GM12878 (cell line): ENCODE results near the gene KDM4C.

ENCODE experiments used
- CREB1 ChIP-seq: IDR thresholded peaks from 2 replicates; pipeline ENCODE4 v1.6.1; 2012; ENCODE audit warnings: low read depth, mild to moderate bottlenecking, inconsistent platforms
- ESRRA ChIP-seq: IDR thresholded peaks from 2 replicates; pipeline ENCODE4 v1.6.1; 2012; ENCODE audit warnings: mild to moderate bottlenecking, low read length, improper control_type of control experiment
- GABPA ChIP-seq: IDR thresholded peaks from 2 replicates; pipeline ENCODE4 v1.6.1; 2014; ENCODE audit warnings: antibody characterized with exemption, low read depth, mild to moderate bottlenecking, inconsistent platforms
- RAD51 ChIP-seq: fragments of 450-650 bp; IDR thresholded peaks from 2 replicates; pipeline ENCODE4 v1.6.1; 2016; ENCODE audit warnings: moderate library complexity, mild to moderate bottlenecking, inconsistent platforms
- SPI1 ChIP-seq: IDR thresholded peaks from 2 replicates; pipeline ENCODE4 v1.6.1; 2011; ENCODE audit warnings: low read depth, mild to moderate bottlenecking, low read length, moderate library complexity, borderline replicate concordance; ENCODE audit not compliant: insufficient read depth
- ZSCAN29 ChIP-seq: fragments of 450-650 bp; IDR thresholded peaks from 2 replicates; pipeline ENCODE4 v1.6.1; 2017; ENCODE audit warnings: mild to moderate bottlenecking, moderate library complexity
- TF ChIP-seq, protein P1 (sequence below): IDR thresholded peaks from 2 replicates; pipeline ENCODE4 v1.6.1; 2011; ENCODE audit warnings: low read depth, low read length, improper control_type of control experiment, borderline replicate concordance
- TF ChIP-seq, protein P2 (sequence below): fragments of 450-650 bp; IDR thresholded peaks from 2 replicates; pipeline ENCODE4 v1.6.1; 2014; ENCODE audit warnings: mild to moderate bottlenecking
- TF ChIP-seq, protein P3 (sequence below), 3 experiments: IDR thresholded peaks in 2 of 3; conservative IDR thresholded peaks in 1 of 3; 2 replicates each; pipeline ENCODE4 v1.5.1; 2011; ENCODE audit warnings: low read depth in 3 of 3, low read length in 3 of 3, mild to moderate bottlenecking in 3 of 3, control low read depth in 2 of 3, moderate library complexity in 2 of 3, inconsistent platforms in 1 of 3, mixed read lengths in 1 of 3; ENCODE audit not compliant: control insufficient read depth in 2 of 3, insufficient read depth in 1 of 3; ENCODE audit errors: extremely low read depth in 1 of 3
- TF ChIP-seq, protein P4 (sequence below): fragments of 450-650 bp; IDR thresholded peaks from 2 replicates; pipeline ENCODE4 v1.6.1; 2017; ENCODE audit warnings: mild to moderate bottlenecking

DNA sequence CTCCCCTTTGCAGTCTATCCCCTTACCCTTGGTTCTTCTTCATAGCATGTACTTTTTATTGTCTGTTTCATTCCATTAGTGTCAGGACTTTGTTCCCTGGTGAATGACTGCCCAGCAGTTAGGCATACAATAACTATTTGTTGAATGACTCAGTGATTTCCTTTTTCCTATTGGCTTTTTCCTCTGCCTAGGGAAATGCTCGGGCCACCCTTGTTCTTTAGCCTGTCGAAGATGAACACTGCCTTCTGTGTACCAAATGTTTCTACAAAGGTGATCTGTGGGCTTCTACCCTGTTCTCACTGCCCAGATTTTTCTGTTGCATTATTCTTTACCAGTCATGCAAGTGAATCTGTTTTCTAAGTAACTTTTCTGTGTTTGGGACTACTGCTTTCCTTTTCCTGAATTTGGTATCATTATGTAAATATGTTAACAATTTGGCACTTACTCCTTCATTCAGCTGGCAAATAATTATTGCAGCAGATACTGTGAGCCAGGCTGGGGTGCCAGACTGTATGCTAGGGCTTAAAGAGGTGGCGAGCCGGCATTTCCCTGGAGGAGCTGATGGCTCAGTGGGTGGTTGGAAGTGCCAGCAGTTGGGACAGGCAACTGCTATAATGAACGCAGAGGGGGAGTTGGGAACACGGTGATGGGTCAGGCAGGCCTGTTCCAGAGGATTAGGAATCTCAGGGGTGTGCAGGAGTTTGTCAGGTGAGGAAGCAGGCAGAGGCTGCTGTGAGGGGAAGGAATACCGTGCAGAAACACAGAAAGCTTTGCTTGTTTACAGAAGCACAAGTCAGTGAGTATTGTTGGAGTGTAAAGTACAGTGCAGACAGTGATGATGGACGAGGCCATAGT is 30.6 kb downstream of the KDM4C start:
- TF ChIP-seq RAD51 (no peak), SPI1 (no peak), CREB1 (no peak), ZSCAN29 (no peak), ESRRA (no peak), GABPA (no peak)
- TF ChIP-seq, protein P1, sequence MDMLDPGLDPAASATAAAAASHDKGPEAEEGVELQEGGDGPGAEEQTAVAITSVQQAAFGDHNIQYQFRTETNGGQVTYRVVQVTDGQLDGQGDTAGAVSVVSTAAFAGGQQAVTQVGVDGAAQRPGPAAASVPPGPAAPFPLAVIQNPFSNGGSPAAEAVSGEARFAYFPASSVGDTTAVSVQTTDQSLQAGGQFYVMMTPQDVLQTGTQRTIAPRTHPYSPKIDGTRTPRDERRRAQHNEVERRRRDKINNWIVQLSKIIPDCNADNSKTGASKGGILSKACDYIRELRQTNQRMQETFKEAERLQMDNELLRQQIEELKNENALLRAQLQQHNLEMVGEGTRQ, result no peak
- TF ChIP-seq, protein P2, sequence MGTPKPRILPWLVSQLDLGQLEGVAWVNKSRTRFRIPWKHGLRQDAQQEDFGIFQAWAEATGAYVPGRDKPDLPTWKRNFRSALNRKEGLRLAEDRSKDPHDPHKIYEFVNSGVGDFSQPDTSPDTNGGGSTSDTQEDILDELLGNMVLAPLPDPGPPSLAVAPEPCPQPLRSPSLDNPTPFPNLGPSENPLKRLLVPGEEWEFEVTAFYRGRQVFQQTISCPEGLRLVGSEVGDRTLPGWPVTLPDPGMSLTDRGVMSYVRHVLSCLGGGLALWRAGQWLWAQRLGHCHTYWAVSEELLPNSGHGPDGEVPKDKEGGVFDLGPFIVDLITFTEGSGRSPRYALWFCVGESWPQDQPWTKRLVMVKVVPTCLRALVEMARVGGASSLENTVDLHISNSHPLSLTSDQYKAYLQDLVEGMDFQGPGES, result no peak
- TF ChIP-seq, protein P3, sequence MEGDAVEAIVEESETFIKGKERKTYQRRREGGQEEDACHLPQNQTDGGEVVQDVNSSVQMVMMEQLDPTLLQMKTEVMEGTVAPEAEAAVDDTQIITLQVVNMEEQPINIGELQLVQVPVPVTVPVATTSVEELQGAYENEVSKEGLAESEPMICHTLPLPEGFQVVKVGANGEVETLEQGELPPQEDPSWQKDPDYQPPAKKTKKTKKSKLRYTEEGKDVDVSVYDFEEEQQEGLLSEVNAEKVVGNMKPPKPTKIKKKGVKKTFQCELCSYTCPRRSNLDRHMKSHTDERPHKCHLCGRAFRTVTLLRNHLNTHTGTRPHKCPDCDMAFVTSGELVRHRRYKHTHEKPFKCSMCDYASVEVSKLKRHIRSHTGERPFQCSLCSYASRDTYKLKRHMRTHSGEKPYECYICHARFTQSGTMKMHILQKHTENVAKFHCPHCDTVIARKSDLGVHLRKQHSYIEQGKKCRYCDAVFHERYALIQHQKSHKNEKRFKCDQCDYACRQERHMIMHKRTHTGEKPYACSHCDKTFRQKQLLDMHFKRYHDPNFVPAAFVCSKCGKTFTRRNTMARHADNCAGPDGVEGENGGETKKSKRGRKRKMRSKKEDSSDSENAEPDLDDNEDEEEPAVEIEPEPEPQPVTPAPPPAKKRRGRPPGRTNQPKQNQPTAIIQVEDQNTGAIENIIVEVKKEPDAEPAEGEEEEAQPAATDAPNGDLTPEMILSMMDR (IDR thresholded peaks at IDR 0.05 in 2 of 3, conservative IDR thresholded peaks at IDR 0.05 in 1 of 3; ENCODE audit: control insufficient read depth in 2 of 3, extremely low read depth in 1 of 3, insufficient read depth in 1 of 3, low read depth in 3 of 3, low read length in 3 of 3), result no peak
- TF ChIP-seq, protein P4, sequence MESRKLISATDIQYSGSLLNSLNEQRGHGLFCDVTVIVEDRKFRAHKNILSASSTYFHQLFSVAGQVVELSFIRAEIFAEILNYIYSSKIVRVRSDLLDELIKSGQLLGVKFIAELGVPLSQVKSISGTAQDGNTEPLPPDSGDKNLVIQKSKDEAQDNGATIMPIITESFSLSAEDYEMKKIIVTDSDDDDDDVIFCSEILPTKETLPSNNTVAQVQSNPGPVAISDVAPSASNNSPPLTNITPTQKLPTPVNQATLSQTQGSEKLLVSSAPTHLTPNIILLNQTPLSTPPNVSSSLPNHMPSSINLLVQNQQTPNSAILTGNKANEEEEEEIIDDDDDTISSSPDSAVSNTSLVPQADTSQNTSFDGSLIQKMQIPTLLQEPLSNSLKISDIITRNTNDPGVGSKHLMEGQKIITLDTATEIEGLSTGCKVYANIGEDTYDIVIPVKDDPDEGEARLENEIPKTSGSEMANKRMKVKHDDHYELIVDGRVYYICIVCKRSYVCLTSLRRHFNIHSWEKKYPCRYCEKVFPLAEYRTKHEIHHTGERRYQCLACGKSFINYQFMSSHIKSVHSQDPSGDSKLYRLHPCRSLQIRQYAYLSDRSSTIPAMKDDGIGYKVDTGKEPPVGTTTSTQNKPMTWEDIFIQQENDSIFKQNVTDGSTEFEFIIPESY, result no peak
